Tibial nerve (tissue), 4 donors: ENCODE data around the gene KLK14. TPM values are rescaled to one million over a fixed set of nuclear protein-coding genes. Genes with fewer than 3 reads are reported as not detected.

Experiments used
- DNase-seq, 2 donors: peaks; one replicate each; pipeline ENCODE4 v3.0.0-alpha.2; 2019; ENCODE audit warnings: low spot score in 2 of 2
- H3K27ac ChIP-seq, 4 donors: fragments of 200-600 bp; sonication (generic) in 3 of 4; one replicate each; pipeline ENCODE4 v1.5.1; 2017 to 2019; ENCODE audit warnings: mild to moderate bottlenecking in 1 of 4
- H3K27me3 ChIP-seq, 2 donors: fragments of 200-600 bp; sonication (generic) in 1 of 2; one replicate each; pipeline versions ENCODE4 v1.5.1 to v1.6.0; 2017 to 2019
- H3K36me3 ChIP-seq, 3 donors: fragments of 200-600 bp; sonication (generic); one replicate each; pipeline ENCODE4 v1.5.1; 2018 to 2019
- H3K4me1 ChIP-seq, 4 donors: fragments of 200-600 bp; sonication (generic) in 3 of 4; one replicate each; pipeline ENCODE4 v1.5.1; 2017 to 2019
- H3K4me3 ChIP-seq, 4 donors: fragments of 200-600 bp; sonication (generic) in 3 of 4; one replicate each; pipeline ENCODE4 v1.5.1; 2017 to 2019; ENCODE audit warnings: mild to moderate bottlenecking in 1 of 4, moderate library complexity in 1 of 4
- H3K9me3 ChIP-seq, 4 donors: fragments of 200-600 bp; sonication (generic) in 3 of 4; one replicate each; pipeline ENCODE4 v1.5.1; 2017 to 2019
- CTCF ChIP-seq, 5 experiments: fragments of 200-600 bp in 3 of 5; fragments of 450-650 bp in 2 of 5; sonication (generic) in 3 of 5; IDR thresholded peaks; one replicate each; pipeline ENCODE4 v1.5.1; 2016 to 2019; ENCODE audit warnings: antibody characterized with exemption in 5 of 5, mild to moderate bottlenecking in 3 of 5, moderate library complexity in 2 of 5
- EP300 ChIP-seq, 2 donors: sonication (generic); formaldehyde crosslinking; IDR thresholded peaks; one replicate each; pipeline ENCODE4 v1.6.1; 2017; ENCODE audit warnings: antibody characterized with exemption in 2 of 2, mild to moderate bottlenecking in 1 of 2
- POLR2A ChIP-seq, 2 donors: fragments of 450-650 bp; IDR thresholded peaks; one replicate each; pipeline ENCODE4 v1.6.1; 2017; ENCODE audit warnings: antibody characterized with exemption in 2 of 2, mild to moderate bottlenecking in 2 of 2, moderate library complexity in 2 of 2
- WGBS, 2 donors: methylation state at CpG; one replicate each; pipeline ENCODE4 v1.1.5; 2018; 5-methylcytosine and 5-hydroxymethylcytosine counted together
- total RNA-seq, 4 donors: library from RNA; depleted of rRNA; stranded (reverse); fragments of >200 nt; gene quantifications; one replicate each; pipeline ENCODE4 v1.1.0, GENCODE V29; 2016

The KLK14 gene
- total RNA-seq, 4 donors from 2014 or later = not detected

GRCh38 chr19:51108805-51109146 lies 26.1 kb upstream of the KLK14 start:
- Histone ChIP-seq H3K4me3 (peak overlapping the region; percentile 62 to 71 (median 67)), H3K4me1 (peaks cover 0 to 30% (median 8%) of the 10 kb centered on the region in 4 donors), H3K27ac (peak overlapping the region; percentile 37 to 88 (median 69)), H3K36me3 (peaks cover 0 to 24% (median 0%) of the 10 kb centered on the region in 3 donors), H3K27me3 (no peaks in the 10 kb centered on the region), H3K9me3 (no peaks in the 10 kb centered on the region)
- TF ChIP-seq CTCF (IDR thresholded peaks at IDR 0.05) (peak in 1 of 5 experiments; percentile 2), EP300 (IDR thresholded peaks at IDR 0.05) (no peak)
- whole genome bisulfite sequencing, 2 donors = 1 to 3% methylated on average over 15 of the region's 15 CpGs
- no peak for DNase-seq

- Histone ChIP-seq H3K36me3 (peaks cover 0 to 29% (median 0%) of the 10 kb centered on the region in 3 donors), H3K27ac (peak within 1 kb of the TSS; percentile 56 to 88 (median 76)), H3K4me3 (peak within 1 kb of the TSS; percentile 66 to 97 (median 70)), H3K4me1 (peaks cover 0 to 32% (median 8%) of the 10 kb centered on the region in 4 donors), H3K9me3 (no peaks in the 10 kb centered on the region), H3K27me3 (no peaks in the 10 kb centered on the region)
- TF ChIP-seq EP300 (IDR thresholded peaks at IDR 0.05) (peak; percentile 87 to 97), POLR2A (IDR thresholded peaks at IDR 0.05) (peak in 1 of 2 donors; percentile 41), CTCF (IDR thresholded peaks at IDR 0.05) (peak in 2 of 5 experiments; percentile 37 to 60)
- 0% methylated on average over 41 to 43 of the region's 43 CpGs for WGBS, 2 donors
- peak; percentile 92 to 97 for DNase-seq
Measured at GRCh38 chr19:51108066-51108804, 25.5 kb upstream of the KLK14 start, which contains the start of gene CTU1. TSS of gene CTU1 (minus strand) at chr19:51108409. CDS start at chr19:51104569, 3,840 bp downstream.

- Histone ChIP-seq H3K27ac (peak overlapping the region; percentile 41 to 82 (median 71)), H3K36me3 (peaks cover 0 to 35% (median 5%) of the 10 kb centered on the region in 3 donors), H3K4me1 (peaks cover 0 to 32% (median 8%) of the 10 kb centered on the region in 4 donors), H3K4me3 (peak overlapping the region; percentile 66 to 97 (median 70)), H3K9me3 (no peaks in the 10 kb centered on the region), H3K27me3 (no peaks in the 10 kb centered on the region)
- 15 to 25% methylated on average over 18 of the region's 18 CpGs for WGBS, 2 donors
- TF ChIP-seq CTCF (IDR thresholded peaks at IDR 0.05) (no peak), EP300 (IDR thresholded peaks at IDR 0.05) (no peak), POLR2A (IDR thresholded peaks at IDR 0.05) (no peak)
- peak in 1 of 2 donors; percentile 8 for DNase-seq
Measured at GRCh38 chr19:51107406-51108065, 24.8 kb upstream of the KLK14 start.

- DNase-seq = no peak
- Histone ChIP-seq H3K4me1 (peaks cover 0 to 31% (median 7%) of the 10 kb centered on the region in 4 donors), H3K4me3 (no peak overlapping the region), H3K9me3 (no peaks in the 10 kb centered on the region), H3K27me3 (no peaks in the 10 kb centered on the region), H3K36me3 (peaks cover 0 to 70% (median 6%) of the 10 kb centered on the region in 3 donors), H3K27ac (no peak overlapping the region)
- 71 to 72% methylated on average over 46 to 48 of the region's 49 CpGs for WGBS, 2 donors
- TF ChIP-seq POLR2A (IDR thresholded peaks at IDR 0.05) = no peak
- TF ChIP-seq CTCF (IDR thresholded peaks at IDR 0.05) = no peak
- no peak for TF ChIP-seq EP300 (IDR thresholded peaks at IDR 0.05)
Measured at GRCh38 chr19:51103926-51104341, 21.2 kb upstream of the KLK14 start.

GRCh38 chr19:51102991-51103390 lies 20.3 kb upstream of the KLK14 start:
- Histone ChIP-seq H3K4me3 (no peak overlapping the region), H3K27me3 (no peaks in the 10 kb centered on the region), H3K27ac (no peak overlapping the region), H3K4me1 (peaks cover 0 to 30% (median 6%) of the 10 kb centered on the region in 4 donors), H3K36me3 (peaks cover 0 to 78% (median 6%) of the 10 kb centered on the region in 3 donors), H3K9me3 (no peaks in the 10 kb centered on the region)
- no peak for TF ChIP-seq EP300 (IDR thresholded peaks at IDR 0.05)
- TF ChIP-seq CTCF (IDR thresholded peaks at IDR 0.05) = no peak
- no peak for TF ChIP-seq POLR2A (IDR thresholded peaks at IDR 0.05)
- DNase-seq = no peak
- 87 to 90% methylated on average over 7 of the region's 7 CpGs for WGBS, 2 donors
